Fibroblast of villous mesenchyme (primary cell): Measurements from ENCODE around the gene ACYP2. TPM values are rescaled to one million over a fixed set of nuclear protein-coding genes. Genes with fewer than 3 reads are reported as not detected.

Source experiments
- DNase-seq: peaks from one replicate; pipeline ENCODE4 v3.0.0-alpha.2; 2010; ENCODE audit warnings: low read depth
- H3K4me3 ChIP-seq: 2 replicates; pipeline ENCODE4 v1.5.1; 2011; ENCODE audit warnings: low read depth, mild to moderate bottlenecking, low read length
- total RNA-seq: library from RNA; depleted of rRNA; stranded (reverse); fragments of >200 nt; gene quantifications from 2 replicates; pipeline ENCODE4 v1.2.3, GENCODE V29; 2012
- TF ChIP-seq, protein P1 (sequence below): IDR thresholded peaks from 2 replicates; pipeline ENCODE4 v1.5.1; 2012; ENCODE audit warnings: low read depth, mild to moderate bottlenecking, low read length; ENCODE audit not compliant: insufficient read depth

Gene ACYP2
- total RNA-seq, 1 donor, result 16.0 TPM

DNA sequence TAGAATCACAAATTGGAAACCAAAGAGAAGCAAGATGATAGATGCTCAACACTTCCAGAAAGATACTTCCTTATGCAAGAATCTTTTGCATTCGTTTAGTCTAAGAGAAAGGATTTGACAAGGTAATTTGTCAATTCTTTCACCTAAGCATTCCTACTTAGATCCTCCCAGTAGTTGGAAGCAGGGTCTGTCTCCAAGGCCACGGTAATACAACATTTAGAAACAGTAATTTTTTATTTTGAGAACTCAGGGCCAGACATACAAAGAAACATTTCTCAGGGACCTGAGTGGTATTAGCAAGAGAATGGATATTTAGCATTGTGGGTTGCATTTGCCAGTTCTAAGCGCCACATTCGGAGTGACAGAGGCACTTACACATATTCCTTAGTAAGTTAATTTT lies 68.6 kb downstream of the ACYP2 start:
- no peak for DNase-seq
- H3K4me3 ChIP-seq, result no peak overlapping the region
- TF ChIP-seq, protein P1, sequence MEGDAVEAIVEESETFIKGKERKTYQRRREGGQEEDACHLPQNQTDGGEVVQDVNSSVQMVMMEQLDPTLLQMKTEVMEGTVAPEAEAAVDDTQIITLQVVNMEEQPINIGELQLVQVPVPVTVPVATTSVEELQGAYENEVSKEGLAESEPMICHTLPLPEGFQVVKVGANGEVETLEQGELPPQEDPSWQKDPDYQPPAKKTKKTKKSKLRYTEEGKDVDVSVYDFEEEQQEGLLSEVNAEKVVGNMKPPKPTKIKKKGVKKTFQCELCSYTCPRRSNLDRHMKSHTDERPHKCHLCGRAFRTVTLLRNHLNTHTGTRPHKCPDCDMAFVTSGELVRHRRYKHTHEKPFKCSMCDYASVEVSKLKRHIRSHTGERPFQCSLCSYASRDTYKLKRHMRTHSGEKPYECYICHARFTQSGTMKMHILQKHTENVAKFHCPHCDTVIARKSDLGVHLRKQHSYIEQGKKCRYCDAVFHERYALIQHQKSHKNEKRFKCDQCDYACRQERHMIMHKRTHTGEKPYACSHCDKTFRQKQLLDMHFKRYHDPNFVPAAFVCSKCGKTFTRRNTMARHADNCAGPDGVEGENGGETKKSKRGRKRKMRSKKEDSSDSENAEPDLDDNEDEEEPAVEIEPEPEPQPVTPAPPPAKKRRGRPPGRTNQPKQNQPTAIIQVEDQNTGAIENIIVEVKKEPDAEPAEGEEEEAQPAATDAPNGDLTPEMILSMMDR, result no peak

- H3K4me3 ChIP-seq, result no peak overlapping the region
- TF ChIP-seq, protein P1, result no peak
- DNase-seq, result no peak
Measured at GRCh38 chr2:54185105-54185504, 69.7 kb downstream of the ACYP2 start.

DNA sequence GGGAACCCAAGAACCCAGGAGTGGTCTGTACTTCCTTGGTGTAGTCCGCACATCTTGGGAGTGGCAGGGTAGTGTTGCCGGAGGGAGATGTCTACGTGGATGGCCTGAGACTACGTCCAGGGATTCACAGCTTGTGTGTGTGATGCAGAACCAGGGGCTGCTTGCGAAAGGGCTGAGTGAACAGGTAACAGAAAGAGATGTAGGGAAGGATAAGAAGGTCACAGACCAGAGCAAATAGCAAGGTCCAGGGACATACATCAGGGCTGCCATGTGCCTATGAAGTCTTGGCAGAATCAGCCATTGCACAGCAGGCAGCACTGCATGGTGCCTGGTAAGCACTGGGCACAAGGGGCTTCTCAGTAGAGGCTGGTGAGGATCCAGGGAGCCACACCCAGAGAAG lies 71.9 kb downstream of the ACYP2 start:
- DNase-seq, result no peak
- TF ChIP-seq, protein P1, result no peak
- H3K4me3 ChIP-seq, result no peak overlapping the region

- no peak overlapping the region for H3K4me3 ChIP-seq
- TF ChIP-seq, protein P1, result no peak
- no peak for DNase-seq
Measured at GRCh38 chr2:54189539-54189938, 74.1 kb downstream of the ACYP2 start.

- TF ChIP-seq, protein P1, result no peak
- no peak for DNase-seq
- H3K4me3 ChIP-seq, result no peak overlapping the region
Measured at GRCh38 chr2:54191361-54192135, 76.1 kb downstream of the ACYP2 start.

DNA sequence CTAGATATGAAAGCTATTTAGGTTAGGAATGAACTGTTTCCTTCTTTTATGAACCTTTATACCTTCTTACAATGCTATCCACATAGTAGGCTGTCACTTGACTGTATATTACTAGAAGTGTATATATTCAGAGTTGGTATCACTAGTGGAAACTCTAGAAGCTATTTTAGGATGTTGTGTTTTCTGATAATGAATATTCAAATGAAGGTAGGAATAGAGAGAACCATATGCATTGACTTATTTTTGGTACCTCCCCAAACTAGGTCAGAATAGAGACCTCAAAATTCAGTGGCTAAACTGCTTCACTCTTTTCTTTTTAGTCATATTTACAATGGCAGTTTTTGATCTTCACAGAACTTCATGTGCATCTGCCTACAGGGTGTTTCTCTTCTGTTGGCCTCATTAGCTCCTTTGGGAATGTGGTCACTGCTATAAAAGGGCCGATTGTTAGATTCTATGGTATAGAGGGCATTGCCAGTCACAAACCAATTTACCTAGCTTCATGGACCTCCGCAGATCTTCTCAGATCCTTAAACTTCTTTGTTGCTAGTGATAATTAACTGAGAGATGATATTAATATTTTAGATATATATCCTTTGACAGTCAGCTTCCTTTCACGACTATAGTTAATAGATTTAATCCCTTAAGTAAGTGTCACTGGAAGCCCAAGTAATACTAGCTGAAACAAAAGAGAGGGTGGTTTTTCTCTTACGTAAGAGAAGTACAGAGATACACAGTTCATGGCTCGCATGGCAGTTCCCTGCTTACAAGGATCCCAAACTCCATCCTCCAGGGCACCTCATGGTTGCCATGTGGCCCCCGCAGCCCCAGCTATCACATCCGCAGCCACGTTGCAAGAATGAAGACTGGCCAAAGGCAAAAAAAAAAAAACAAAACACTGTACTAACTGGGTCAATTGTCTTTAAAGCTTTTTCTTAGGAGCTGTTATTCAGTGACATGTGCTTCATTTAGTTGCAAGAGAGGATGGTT lies 79.6 kb downstream of the ACYP2 start:
- no peak overlapping the region for H3K4me3 ChIP-seq
- TF ChIP-seq, protein P1, result no peak
- DNase-seq, result no peak
